SK-N-SH treated with all-trans-retinoic acid at 6 μM for 48 hours (cell line): ENCODE results near the gene VPS13D.

Source experiments
- ATAC-seq: fragments of 200-7000 bp; cut with Tn5 transposase; 3 replicates; pipeline ENCODE4 v1.9.1; 2020; ENCODE audit warnings: mild to moderate bottlenecking, moderate library complexity
- ARNTL ChIP-seq: fragments of 450-650 bp; formaldehyde crosslinking; IDR thresholded peaks from 2 replicates; pipeline ENCODE4 v1.5.0; 2020; ENCODE audit warnings: low read depth, mild to moderate bottlenecking, moderate library complexity, borderline replicate concordance
- BACH2 ChIP-seq: fragments of 250-450 bp; sonication (Bioruptor Pico); IDR thresholded peaks from 2 replicates; pipeline ENCODE4 v1.9.0; 2021; ENCODE audit warnings: mild to moderate bottlenecking, borderline replicate concordance
- CSDC2 ChIP-seq: fragments of 250-450 bp; sonication (Bioruptor Pico); IDR thresholded peaks from 2 replicates; pipeline ENCODE4 v1.5.0; 2020; ENCODE audit warnings: mild to moderate bottlenecking, moderate library complexity
- ESRRG ChIP-seq: fragments of 250-450 bp; sonication (Bioruptor Pico); IDR thresholded peaks from 2 replicates; pipeline ENCODE4 v1.6.1; 2021; ENCODE audit warnings: mild to moderate bottlenecking
- GLIS3 ChIP-seq: fragments of 250-450 bp; sonication (Bioruptor Pico); IDR thresholded peaks from 2 replicates; pipeline ENCODE4 v1.5.0; 2020; ENCODE audit warnings: mild to moderate bottlenecking, moderate library complexity
- ISL1 ChIP-seq: fragments of 250-450 bp; sonication (Bioruptor Pico); IDR thresholded peaks from 2 replicates; pipeline ENCODE4 v2.1.2; 2022; ENCODE audit warnings: mild to moderate bottlenecking, moderate library complexity
- OSR1 ChIP-seq: fragments of 250-450 bp; sonication (Bioruptor Pico); IDR thresholded peaks from 2 replicates; pipeline ENCODE4 v1.8.0; 2022; ENCODE audit warnings: moderate library complexity, mild to moderate bottlenecking, inconsistent platforms
- PPARA ChIP-seq: fragments of 250-450 bp; sonication (Bioruptor Pico); IDR thresholded peaks from 2 replicates; pipeline ENCODE4 v1.5.0; 2020; ENCODE audit warnings: mild to moderate bottlenecking, borderline replicate concordance
- RARB ChIP-seq: fragments of 250-450 bp; sonication (Bioruptor Pico); IDR thresholded peaks from 2 replicates; pipeline ENCODE4 v1.8.0; 2021; ENCODE audit warnings: mild to moderate bottlenecking, moderate library complexity
- SNAI2 ChIP-seq: fragments of 250-450 bp; sonication (Bioruptor Pico); IDR thresholded peaks from 2 replicates; pipeline ENCODE4 v1.5.0; 2020; ENCODE audit warnings: mild to moderate bottlenecking, moderate library complexity
- TOX ChIP-seq: fragments of 250-450 bp; sonication (Bioruptor Pico); IDR thresholded peaks from 2 replicates; pipeline ENCODE4 v1.8.0; 2021; ENCODE audit warnings: mild to moderate bottlenecking, moderate library complexity, borderline replicate concordance
- ZC3H10 ChIP-seq: fragments of 250-450 bp; sonication (Bioruptor Pico); IDR thresholded peaks from 2 replicates; pipeline ENCODE4 v1.5.1; 2021; ENCODE audit warnings: mild to moderate bottlenecking, moderate library complexity
- ZNF565 ChIP-seq: fragments of 450-650 bp; formaldehyde crosslinking; conservative IDR thresholded peaks from 2 replicates; pipeline ENCODE4 v1.5.0; 2020; ENCODE audit warnings: low read depth, mild to moderate bottlenecking, moderate library complexity
- ZNF70 ChIP-seq: fragments of 450-650 bp; formaldehyde crosslinking; IDR thresholded peaks from 2 replicates; pipeline ENCODE4 v1.5.0; 2020; ENCODE audit warnings: mild to moderate bottlenecking, moderate library complexity
- TF ChIP-seq, protein P1 (sequence below): fragments of 250-450 bp; sonication (Bioruptor Pico); IDR thresholded peaks from 2 replicates; pipeline ENCODE4 v1.8.0; 2020; ENCODE audit warnings: mild to moderate bottlenecking, moderate library complexity, borderline replicate concordance
- TF ChIP-seq, protein P2 (sequence below): fragments of 250-450 bp; sonication (Bioruptor Pico); IDR thresholded peaks from 2 replicates; pipeline ENCODE4 v1.5.1; 2021; ENCODE audit warnings: mild to moderate bottlenecking, moderate library complexity
- TF ChIP-seq, protein P3 (sequence below): fragments of 250-450 bp; sonication (Bioruptor Pico); IDR thresholded peaks from 2 replicates; pipeline ENCODE4 v1.5.1; 2020; ENCODE audit warnings: low read depth, mild to moderate bottlenecking, moderate library complexity
- TF ChIP-seq, protein P4 (sequence below): fragments of 250-450 bp; sonication (Bioruptor Pico); IDR thresholded peaks from 2 replicates; pipeline ENCODE4 v1.5.0; 2020; ENCODE audit warnings: mild to moderate bottlenecking, moderate library complexity
- TF ChIP-seq, protein P5 (sequence below): fragments of 250-450 bp; sonication (Bioruptor Pico); IDR thresholded peaks from 2 replicates; pipeline ENCODE4 v1.8.0; 2021; ENCODE audit warnings: low read depth, mild to moderate bottlenecking, moderate library complexity, borderline replicate concordance

The VPS13D gene

DNA sequence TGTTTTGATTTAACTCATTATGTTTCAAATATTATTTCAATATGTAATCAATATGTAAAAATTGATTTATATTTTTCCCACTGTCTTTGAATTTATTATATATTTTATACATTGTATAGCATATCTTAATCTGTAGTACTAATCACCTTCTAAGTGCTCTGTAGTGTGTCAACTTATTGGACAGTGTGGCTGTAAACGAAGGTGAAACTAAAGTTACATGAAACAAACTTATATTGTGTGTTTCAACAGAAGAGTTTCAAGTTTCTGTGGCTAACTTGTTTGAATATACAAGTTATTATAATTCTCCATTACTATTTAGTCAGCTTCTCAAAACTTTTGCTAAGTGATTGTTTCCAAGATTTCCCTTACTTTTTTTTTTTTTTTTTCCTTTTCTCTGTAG lies 212.4 kb downstream of the VPS13D start (continued):
- TF ChIP-seq, protein P1, sequence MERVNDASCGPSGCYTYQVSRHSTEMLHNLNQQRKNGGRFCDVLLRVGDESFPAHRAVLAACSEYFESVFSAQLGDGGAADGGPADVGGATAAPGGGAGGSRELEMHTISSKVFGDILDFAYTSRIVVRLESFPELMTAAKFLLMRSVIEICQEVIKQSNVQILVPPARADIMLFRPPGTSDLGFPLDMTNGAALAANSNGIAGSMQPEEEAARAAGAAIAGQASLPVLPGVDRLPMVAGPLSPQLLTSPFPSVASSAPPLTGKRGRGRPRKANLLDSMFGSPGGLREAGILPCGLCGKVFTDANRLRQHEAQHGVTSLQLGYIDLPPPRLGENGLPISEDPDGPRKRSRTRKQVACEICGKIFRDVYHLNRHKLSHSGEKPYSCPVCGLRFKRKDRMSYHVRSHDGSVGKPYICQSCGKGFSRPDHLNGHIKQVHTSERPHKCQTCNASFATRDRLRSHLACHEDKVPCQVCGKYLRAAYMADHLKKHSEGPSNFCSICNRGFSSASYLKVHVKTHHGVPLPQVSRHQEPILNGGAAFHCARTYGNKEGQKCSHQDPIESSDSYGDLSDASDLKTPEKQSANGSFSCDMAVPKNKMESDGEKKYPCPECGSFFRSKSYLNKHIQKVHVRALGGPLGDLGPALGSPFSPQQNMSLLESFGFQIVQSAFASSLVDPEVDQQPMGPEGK (CRISPR knock-in tag): no peak
- TF ChIP-seq, protein P2, sequence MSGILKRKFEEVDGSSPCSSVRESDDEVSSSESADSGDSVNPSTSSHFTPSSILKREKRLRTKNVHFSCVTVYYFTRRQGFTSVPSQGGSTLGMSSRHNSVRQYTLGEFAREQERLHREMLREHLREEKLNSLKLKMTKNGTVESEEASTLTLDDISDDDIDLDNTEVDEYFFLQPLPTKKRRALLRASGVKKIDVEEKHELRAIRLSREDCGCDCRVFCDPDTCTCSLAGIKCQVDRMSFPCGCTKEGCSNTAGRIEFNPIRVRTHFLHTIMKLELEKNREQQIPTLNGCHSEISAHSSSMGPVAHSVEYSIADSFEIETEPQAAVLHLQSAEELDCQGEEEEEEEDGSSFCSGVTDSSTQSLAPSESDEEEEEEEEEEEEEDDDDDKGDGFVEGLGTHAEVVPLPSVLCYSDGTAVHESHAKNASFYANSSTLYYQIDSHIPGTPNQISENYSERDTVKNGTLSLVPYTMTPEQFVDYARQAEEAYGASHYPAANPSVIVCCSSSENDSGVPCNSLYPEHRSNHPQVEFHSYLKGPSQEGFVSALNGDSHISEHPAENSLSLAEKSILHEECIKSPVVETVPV (CRISPR knock-in tag): no peak
- TF ChIP-seq ISL1 (CRISPR knock-in tag) (no peak), ZNF70 (no peak), GLIS3 (CRISPR knock-in tag) (no peak), TOX (CRISPR knock-in tag) (no peak), ZNF565 (CRISPR knock-in tag) (no peak)
- TF ChIP-seq, protein P3, sequence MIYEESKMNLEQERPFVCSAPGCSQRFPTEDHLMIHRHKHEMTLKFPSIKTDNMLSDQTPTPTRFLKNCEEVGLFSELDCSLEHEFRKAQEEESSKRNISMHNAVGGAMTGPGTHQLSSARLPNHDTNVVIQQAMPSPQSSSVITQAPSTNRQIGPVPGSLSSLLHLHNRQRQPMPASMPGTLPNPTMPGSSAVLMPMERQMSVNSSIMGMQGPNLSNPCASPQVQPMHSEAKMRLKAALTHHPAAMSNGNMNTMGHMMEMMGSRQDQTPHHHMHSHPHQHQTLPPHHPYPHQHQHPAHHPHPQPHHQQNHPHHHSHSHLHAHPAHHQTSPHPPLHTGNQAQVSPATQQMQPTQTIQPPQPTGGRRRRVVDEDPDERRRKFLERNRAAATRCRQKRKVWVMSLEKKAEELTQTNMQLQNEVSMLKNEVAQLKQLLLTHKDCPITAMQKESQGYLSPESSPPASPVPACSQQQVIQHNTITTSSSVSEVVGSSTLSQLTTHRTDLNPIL (CRISPR knock-in tag): no peak

DNA sequence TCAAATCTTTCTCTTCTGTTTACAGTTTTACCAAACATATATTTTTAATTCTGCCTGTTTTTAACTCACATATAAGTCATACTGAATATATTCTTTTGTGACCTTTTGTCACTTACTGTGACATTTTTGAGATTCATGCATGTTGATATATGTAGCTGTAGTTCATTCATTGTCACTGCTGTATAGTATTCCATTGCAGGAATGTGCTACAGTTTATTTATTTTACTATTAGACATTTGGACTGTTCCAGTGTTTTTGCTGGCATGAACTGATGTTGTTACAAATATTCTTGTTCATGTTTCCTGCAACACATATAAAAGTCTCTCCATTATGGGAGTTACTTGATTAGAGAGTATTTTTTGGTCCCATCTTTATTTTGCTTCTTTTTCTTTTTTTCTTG lies 213.3 kb downstream of the VPS13D start:
- no peak for ATAC-seq

DNA sequence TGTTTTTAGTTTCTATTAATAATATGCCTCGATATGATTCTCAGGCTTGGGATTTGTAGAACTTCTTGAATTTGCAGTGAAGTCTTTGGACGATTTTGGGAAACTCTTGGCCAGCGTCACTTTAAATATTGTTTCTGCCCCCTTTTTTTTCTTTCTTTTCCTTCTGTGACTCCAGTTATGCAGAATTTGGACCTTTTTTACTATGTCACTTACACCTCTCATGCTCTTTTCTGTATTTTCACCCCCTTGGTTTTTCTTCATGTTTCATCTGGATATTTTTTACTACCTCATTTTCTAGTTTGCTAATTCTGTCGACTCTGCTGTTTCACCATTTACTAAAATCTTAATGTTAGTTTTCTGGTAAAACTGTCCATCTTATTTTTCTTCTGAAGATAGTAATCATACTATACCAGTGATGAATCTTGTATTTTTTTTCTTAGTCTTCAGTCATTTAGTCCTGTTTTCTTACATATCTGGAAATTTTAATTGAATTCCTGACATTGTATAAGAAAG lies 214.6 kb downstream of the VPS13D start:
- ATAC-seq: no peak
- no peak for TF ChIP-seq RARB
- no peak for TF ChIP-seq ESRRG
- TF ChIP-seq ZNF70: no peak
- TF ChIP-seq ISL1 (CRISPR knock-in tag): no peak
- no peak for TF ChIP-seq ZNF565 (CRISPR knock-in tag)
- TF ChIP-seq, protein P4, sequence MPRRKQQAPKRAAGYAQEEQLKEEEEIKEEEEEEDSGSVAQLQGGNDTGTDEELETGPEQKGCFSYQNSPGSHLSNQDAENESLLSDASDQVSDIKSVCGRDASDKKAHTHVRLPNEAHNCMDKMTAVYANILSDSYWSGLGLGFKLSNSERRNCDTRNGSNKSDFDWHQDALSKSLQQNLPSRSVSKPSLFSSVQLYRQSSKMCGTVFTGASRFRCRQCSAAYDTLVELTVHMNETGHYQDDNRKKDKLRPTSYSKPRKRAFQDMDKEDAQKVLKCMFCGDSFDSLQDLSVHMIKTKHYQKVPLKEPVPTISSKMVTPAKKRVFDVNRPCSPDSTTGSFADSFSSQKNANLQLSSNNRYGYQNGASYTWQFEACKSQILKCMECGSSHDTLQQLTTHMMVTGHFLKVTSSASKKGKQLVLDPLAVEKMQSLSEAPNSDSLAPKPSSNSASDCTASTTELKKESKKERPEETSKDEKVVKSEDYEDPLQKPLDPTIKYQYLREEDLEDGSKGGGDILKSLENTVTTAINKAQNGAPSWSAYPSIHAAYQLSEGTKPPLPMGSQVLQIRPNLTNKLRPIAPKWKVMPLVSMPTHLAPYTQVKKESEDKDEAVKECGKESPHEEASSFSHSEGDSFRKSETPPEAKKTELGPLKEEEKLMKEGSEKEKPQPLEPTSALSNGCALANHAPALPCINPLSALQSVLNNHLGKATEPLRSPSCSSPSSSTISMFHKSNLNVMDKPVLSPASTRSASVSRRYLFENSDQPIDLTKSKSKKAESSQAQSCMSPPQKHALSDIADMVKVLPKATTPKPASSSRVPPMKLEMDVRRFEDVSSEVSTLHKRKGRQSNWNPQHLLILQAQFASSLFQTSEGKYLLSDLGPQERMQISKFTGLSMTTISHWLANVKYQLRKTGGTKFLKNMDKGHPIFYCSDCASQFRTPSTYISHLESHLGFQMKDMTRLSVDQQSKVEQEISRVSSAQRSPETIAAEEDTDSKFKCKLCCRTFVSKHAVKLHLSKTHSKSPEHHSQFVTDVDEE (CRISPR knock-in tag): no peak
- TF ChIP-seq TOX (CRISPR knock-in tag): no peak
- no peak for TF ChIP-seq ZC3H10
- TF ChIP-seq, protein P3 (CRISPR knock-in tag): no peak

More for the DNA sequence above, 213.3 kb downstream of the VPS13D start:
- no peak for TF ChIP-seq SNAI2
- TF ChIP-seq ARNTL (CRISPR knock-in tag): no peak
- TF ChIP-seq RARB: no peak
- no peak for TF ChIP-seq OSR1
- TF ChIP-seq, protein P4 (CRISPR knock-in tag): no peak
- no peak for TF ChIP-seq TOX (CRISPR knock-in tag)
- no peak for TF ChIP-seq PPARA (CRISPR knock-in tag)
- TF ChIP-seq BACH2: no peak
- TF ChIP-seq, protein P5, sequence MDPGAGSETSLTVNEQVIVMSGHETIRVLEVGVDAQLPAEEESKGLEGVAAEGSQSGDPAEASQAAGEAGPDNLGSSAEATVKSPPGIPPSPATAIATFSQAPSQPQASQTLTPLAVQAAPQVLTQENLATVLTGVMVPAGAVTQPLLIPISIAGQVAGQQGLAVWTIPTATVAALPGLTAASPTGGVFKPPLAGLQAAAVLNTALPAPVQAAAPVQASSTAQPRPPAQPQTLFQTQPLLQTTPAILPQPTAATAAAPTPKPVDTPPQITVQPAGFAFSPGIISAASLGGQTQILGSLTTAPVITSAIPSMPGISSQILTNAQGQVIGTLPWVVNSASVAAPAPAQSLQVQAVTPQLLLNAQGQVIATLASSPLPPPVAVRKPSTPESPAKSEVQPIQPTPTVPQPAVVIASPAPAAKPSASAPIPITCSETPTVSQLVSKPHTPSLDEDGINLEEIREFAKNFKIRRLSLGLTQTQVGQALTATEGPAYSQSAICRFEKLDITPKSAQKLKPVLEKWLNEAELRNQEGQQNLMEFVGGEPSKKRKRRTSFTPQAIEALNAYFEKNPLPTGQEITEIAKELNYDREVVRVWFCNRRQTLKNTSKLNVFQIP (CRISPR knock-in tag): no peak
- TF ChIP-seq ZC3H10: no peak
- no peak for TF ChIP-seq GLIS3 (CRISPR knock-in tag)
- no peak for TF ChIP-seq CSDC2
- TF ChIP-seq, protein P3 (CRISPR knock-in tag): no peak
- TF ChIP-seq ZNF70: no peak
